Measurements from ENCODE around the gene PTPRN2. TPM values are rescaled to one million over a fixed set of nuclear protein-coding genes. Genes with fewer than 3 reads are reported as not detected.
A peak's percentile ranks its signal among the peaks of the same experiment; 100 is the strongest.
"Not testable (repeated sequence)": the region's sequence is repeated elsewhere in the genome, so short reads cannot be mapped to it uniquely, and the experiment has no call there.

PTPRN2 gene
- total RNA-seq, 2 donors from 2014 or later: 0.35 to 0.61 TPM

DNA sequence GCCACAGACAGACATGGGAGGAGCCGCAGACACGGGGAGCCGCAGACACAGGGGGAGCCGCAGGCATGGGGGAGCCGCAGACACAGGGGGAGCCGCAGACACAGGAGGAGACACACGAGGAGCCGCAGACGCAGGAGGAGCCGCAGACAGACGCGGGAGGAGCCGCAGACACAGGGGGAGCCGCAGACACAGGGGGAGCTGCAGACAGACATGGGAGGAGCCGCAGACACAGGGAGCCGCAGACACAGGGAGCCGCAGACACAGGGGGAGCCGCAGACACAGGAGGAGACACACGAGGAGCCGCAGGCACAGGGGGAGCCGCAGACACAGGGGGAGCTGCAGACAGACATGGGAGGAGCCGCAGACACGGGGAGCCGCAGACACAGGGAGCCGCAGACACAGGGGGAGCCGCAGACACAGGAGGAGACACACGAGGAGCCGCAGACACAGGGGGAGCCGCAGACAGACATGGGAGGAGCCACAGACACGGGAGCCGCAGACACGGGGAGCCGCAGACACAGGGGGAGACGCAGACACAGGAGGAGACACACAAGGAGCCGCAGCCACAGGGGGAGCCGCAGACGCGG lies 313.8 kb downstream of the PTPRN2 start:
- ATAC-seq, H3K36me3 Mint-ChIP-seq, H3K9me3 Mint-ChIP-seq, H3K27ac Mint-ChIP-seq: not testable (repeated sequence)
- peak in 1 of 2 donors; percentile 41 for DNase-seq (ENCODE audit: low spot score in 2 of 2)

DNA sequence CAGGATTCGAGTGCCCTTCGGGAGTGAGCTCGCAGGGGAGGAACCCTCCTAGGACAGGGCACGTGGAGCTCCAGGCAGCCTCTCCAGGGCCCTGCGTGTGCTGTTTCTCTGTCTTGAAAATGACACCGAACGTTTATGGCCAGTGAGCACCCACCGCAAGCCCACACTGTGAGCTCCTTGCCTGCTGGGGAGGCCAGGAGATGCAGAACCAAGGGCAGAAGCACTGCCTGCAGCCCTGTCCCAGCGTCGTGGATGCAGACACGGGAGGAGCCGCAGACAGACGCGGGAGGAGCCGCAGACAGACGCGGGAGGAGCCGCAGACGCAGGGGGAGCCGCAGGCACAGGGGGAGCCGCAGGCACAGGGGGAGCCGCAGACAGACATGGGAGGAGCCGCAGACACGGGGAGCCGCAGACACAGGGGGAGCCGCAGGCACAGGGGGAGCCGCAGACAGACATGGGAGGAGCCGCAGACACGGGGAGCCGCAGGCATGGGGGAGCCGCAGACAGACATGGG lies 314.4 kb downstream of the PTPRN2 start:
- no peaks in the 10 kb centered on the region for H3K9me3 Mint-ChIP-seq
- ATAC-seq: no peak
- H3K27ac Mint-ChIP-seq: no peak overlapping the region
- no peaks in the 10 kb centered on the region for H3K36me3 Mint-ChIP-seq
- DNase-seq (ENCODE audit: low spot score in 2 of 2): peak in 1 of 2 donors; percentile 31

DNA sequence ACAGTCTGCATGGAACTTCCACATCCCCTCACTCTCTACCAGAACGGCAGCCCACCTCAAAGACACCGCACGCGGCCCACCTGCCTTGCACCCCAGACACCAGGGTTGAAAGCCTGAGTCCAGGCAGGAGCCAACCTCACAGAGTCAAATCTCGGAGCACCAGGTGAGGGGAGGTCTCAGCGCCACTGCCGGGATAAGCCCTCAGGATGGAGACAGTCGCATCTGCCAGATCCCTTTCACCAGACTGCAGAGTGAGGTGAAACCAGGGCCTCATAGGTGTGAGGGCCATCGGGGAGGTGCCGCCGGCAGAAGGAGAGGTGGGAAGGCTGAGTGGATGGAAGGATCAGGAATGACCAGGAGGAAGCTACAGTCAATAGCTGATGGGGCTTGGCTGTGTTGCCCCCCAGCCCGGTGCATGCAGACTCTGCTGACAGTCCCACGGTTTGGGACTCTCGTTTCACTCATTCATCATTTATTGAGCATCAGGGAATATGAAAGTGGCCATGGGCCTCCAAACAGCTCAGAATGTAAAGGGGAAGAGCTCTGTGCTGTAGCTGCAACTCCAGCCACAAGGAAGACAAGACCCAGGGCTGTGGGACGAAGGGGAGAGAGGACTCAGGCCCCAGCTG lies 315.0 kb downstream of the PTPRN2 start:
- H3K9me3 Mint-ChIP-seq: no peaks in the 10 kb centered on the region
- no peak for ATAC-seq
- H3K27ac Mint-ChIP-seq: no peak overlapping the region
- peak in 1 of 2 donors; percentile 50 for DNase-seq (ENCODE audit: low spot score in 2 of 2)
- H3K36me3 Mint-ChIP-seq: no peaks in the 10 kb centered on the region

DNA sequence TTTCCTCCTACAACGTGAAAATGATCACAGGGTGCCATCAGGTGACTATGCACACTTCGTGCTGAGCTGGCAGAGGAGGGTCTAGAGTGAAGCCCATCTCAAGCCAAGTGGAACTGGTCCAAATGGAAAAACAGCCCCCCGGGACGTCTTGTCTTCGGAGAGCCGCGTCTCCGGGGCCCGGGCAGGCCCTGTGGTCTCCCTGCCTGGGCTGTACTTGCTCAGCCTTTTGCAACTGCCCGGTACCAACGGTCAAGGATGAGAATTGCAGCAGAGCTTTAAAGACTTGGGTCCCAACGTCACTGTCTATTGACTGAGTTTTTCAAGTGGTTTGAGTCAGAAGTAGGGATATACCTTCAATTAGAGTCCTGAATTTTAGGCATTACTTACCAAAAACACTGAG lies 315.5 kb downstream of the PTPRN2 start:
- no peak for ATAC-seq
- no peaks in the 10 kb centered on the region for H3K36me3 Mint-ChIP-seq
- H3K27ac Mint-ChIP-seq: no peak overlapping the region
- no peaks in the 10 kb centered on the region for H3K9me3 Mint-ChIP-seq
- no peak for DNase-seq (ENCODE audit: low spot score in 2 of 2)

DNA sequence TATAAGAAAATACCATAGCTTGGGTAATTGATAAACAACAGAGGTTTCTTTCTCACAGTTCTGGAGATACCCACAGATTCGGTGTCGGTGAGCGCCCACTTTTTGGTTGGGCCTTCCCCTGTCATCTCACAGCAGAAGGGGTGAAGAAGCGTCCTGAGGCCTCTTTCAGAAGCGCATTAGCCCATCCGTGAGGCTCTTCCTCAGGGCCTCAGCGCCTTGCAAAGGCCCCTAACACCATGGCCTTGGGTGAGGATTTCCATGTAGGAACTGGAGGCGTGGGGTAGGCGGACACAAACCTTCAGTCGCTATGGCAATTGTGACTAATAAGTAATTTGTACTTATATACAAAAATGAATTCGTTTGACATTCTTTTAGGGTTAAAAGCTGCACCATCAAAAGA lies 316.0 kb downstream of the PTPRN2 start:
- DNase-seq (ENCODE audit: low spot score in 2 of 2): peak in 1 of 2 donors; percentile 18
- Mint-ChIP-seq H3K27ac (no peak overlapping the region), H3K9me3 (no peaks in the 10 kb centered on the region), H3K36me3 (no peaks in the 10 kb centered on the region)
- ATAC-seq: no peak

DNA sequence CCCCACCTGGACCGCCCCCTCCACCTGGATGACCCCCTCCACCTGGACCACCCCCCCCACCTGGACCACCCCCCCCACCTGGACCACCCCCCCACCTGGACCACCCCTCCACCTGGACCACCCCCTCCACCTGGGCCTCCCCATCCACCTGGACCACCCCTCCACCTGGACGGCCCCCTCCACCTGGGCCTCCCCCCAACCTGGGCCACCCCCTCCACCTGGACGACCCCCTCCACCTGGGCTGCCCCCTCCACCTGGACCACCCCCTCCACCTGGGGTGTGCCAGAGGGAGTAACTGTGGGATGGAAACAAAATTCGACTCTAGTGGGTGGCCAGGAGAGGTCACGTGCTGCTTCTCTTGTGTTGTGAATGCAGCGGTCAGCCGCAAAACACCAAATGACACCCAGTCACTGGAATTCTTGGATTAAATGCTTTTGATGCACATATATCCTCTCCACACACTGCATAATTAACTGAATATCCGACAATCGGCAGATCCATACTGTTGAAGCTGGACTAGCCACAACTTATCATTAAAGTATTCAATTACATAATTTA lies 316.7 kb downstream of the PTPRN2 start:
- H3K27ac Mint-ChIP-seq: no peak overlapping the region
- no peaks in the 10 kb centered on the region for H3K9me3 Mint-ChIP-seq
- H3K36me3 Mint-ChIP-seq: no peaks in the 10 kb centered on the region
- ATAC-seq (no peak), DNase-seq (ENCODE audit: low spot score in 2 of 2) (peak in 1 of 2 donors; percentile 6)

DNA sequence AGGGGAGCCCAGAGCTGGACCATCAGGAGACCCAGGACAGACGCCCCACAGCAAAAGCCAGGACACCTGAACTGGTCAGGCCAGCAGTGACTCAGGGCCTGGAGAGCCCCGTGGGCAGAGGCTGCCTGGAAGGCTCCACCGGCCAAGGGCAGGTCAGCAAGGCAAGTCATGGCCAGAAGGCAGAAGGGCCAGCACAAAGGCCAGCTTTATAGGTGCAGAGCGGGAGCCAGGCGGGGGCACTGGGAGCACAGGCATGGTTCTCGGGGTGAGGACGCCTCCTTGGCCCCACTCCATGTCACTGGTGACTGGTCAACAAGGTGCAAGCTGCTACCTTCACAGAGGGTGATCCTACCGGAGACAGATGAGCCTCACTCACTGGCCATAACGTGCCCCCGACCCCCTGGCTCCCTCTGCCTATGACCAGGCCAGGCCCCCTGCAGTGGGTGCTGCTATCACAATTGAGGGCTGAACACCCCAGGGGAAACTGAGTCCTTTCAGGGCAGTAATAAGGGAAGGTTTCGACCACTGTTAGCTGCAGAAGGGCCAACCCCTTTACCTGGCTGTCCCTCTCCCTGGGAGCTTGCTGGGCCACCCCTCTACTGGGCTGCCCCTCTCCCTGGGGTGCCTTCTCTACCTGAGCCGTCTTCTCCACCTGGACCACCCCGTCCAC lies 317.4 kb downstream of the PTPRN2 start:
- Mint-ChIP-seq H3K27ac (no peak overlapping the region), H3K36me3 (no peaks in the 10 kb centered on the region), H3K9me3 (no peaks in the 10 kb centered on the region)
- no peak for ATAC-seq
- DNase-seq (ENCODE audit: low spot score in 2 of 2): peak in 1 of 2 donors; percentile 33

DNA sequence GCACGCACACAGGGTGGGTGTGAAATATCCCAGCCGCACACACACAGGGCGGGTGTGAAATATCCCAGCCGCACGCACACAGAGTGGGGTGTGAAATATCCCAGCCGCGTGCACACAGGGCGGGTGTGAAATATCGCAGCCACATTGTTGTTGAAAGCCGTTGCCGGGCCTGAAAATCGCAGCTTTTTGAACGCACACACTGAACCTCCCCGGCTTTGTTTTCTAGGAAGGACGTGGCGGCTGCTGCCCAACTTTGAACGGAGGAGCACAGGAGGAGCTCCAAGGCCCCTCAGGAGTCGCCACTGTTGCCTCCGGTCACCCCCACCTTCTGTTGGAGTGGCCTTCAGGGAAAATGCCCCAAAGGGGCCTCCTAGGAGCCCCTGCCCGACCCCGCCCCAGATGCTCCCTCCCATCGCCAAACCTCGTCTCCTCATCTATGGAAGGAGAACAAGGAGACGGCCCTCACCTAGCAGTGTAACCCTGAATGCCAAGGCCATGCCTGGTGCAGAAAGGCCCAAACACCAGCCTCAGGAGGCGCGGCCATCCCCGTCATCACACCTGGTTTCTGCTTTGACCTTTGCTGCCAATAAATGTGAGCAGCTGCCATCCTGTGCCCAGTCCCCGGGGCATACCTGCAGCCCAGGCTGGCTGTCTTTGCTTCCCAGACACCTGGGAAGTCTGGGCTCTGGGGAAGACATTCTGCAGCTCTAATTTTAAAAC lies 318.6 kb downstream of the PTPRN2 start:
- Mint-ChIP-seq H3K9me3 (no peaks in the 10 kb centered on the region), H3K36me3 (no peaks in the 10 kb centered on the region), H3K27ac (no peak overlapping the region)
- peak in 1 of 2 donors; percentile 34 for DNase-seq (ENCODE audit: low spot score in 2 of 2)
- ATAC-seq: no peak

DNA sequence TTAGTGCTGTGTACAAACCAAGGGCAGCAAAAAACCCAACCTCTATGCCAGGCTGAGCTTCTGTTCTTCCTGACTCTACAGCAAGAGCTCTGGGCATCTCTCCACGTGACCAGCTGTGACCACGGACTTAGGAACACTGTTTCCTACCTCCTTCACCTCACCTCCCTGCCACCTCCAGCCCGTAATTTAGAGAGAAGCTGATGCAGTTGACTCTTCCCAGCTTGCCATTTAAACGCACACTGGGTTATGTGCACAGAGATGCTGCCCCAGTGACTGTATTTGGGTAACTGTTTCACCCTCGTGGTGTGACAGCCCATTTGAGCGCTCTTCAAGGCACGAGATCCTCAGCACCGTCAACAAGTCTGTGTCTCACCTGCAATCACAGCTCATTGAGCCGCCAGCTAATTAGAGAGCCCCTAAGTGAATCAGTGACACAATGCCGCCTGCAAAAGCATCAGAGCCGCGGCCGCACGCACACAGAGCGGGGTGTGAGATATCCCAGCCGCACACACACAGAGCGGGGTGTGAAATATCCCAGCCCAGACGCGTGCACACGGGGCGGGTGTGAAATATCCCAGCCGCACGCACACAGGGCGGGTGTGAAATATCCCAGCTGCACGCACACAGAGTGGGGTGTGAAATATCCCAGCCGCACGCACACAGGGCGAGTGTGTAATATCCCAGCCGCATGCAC lies 319.7 kb downstream of the PTPRN2 start:
- Mint-ChIP-seq H3K36me3 (no peaks in the 10 kb centered on the region), H3K27ac (no peak overlapping the region), H3K9me3 (no peaks in the 10 kb centered on the region)
- ATAC-seq (no peak), DNase-seq (ENCODE audit: low spot score in 2 of 2) (no peak)

DNA sequence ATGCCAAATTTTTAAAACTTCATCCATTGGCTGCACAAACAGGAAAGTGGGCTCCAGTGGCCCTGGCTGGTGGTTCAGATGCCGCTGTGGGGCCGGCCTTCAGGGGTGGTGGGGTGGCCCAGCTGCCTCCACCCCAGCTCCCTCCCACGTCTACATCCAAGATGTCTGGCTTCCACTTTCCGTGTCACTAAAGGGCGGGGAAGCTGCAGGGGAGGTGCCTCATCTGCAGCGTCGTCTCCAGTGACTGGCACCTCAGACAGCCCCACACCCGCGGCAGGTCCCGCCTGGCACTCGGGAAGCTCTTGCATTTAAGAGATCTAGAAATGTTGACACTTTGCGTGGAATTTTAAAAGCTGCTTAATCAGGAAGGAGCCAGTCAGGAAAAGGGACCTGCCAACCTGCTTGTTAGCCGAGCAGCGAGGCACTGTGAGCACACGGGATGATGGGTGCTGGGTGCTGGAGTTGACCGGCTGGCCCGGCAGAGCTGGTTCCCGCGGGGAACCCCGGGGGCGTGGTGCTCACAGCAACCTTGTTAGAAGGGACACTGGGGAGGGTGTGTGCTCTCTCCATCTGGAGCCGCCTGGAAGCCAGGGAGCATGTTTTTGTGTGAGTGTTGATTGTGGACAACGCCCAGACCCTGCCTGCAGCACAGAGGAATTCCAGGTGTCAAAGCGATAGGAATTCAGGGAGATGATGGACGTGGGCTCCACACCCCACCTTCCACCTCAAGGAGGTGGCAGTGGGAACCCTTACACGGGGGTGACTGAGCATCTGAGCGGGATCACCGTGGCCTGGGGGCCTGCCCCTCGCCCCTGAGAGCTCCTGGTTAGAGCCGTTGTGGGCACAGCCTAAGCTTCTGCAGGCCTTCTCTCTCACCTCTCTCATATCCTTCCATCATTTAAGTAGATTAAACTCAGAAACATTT lies 320.5 kb downstream of the PTPRN2 start:
- no peak overlapping the region for H3K27ac Mint-ChIP-seq
- no peak for ATAC-seq
- DNase-seq (ENCODE audit: low spot score in 2 of 2): peak in 1 of 2 donors; percentile 23
- no peaks in the 10 kb centered on the region for H3K9me3 Mint-ChIP-seq
- no peaks in the 10 kb centered on the region for H3K36me3 Mint-ChIP-seq

DNA sequence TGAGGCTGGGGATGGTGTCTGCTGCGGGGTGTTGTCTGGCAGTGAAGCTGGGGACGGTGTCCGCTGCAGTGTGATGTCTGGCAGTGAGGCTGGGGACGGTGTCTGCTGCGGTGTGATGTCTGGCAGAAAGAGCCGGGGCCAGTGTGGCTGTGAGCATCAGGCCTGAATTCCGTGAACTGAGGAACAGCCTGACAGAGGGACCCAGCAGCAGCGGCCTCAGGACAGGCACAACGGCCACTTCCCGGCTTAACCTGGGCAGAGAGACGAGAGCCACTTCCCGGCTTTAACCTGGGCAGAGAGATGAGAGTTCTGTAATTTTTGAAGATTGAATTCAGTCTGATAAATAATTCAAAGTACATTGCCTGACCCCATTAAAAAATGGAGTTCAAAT lies 321.2 kb downstream of the PTPRN2 start:
- DNase-seq (ENCODE audit: low spot score in 2 of 2) (no peak), ATAC-seq (no peak)
- H3K36me3 Mint-ChIP-seq: no peaks in the 10 kb centered on the region
- no peaks in the 10 kb centered on the region for H3K9me3 Mint-ChIP-seq
- no peak overlapping the region for H3K27ac Mint-ChIP-seq

DNA sequence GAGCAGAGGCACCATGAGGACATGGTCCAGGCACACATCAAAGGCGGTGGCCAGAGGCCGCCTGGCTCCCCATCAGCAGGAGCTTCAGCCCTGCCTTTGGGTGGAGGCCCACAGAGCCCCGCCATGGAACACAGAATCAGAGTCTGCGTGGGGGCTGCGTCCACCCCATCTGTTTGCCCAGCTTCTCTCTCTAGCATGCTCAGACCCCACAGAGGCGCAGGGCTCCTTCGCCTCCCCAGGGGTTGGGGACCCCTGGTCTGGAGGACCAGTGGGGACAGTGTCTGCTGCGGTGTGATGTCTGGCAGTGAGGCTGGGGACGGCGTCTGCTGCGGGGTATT lies 321.9 kb downstream of the PTPRN2 start:
- ATAC-seq (no peak), DNase-seq (ENCODE audit: low spot score in 2 of 2) (peak in 1 of 2 donors; percentile 28)
- H3K27ac Mint-ChIP-seq: no peak overlapping the region
- no peaks in the 10 kb centered on the region for H3K36me3 Mint-ChIP-seq
- H3K9me3 Mint-ChIP-seq: no peaks in the 10 kb centered on the region

DNA sequence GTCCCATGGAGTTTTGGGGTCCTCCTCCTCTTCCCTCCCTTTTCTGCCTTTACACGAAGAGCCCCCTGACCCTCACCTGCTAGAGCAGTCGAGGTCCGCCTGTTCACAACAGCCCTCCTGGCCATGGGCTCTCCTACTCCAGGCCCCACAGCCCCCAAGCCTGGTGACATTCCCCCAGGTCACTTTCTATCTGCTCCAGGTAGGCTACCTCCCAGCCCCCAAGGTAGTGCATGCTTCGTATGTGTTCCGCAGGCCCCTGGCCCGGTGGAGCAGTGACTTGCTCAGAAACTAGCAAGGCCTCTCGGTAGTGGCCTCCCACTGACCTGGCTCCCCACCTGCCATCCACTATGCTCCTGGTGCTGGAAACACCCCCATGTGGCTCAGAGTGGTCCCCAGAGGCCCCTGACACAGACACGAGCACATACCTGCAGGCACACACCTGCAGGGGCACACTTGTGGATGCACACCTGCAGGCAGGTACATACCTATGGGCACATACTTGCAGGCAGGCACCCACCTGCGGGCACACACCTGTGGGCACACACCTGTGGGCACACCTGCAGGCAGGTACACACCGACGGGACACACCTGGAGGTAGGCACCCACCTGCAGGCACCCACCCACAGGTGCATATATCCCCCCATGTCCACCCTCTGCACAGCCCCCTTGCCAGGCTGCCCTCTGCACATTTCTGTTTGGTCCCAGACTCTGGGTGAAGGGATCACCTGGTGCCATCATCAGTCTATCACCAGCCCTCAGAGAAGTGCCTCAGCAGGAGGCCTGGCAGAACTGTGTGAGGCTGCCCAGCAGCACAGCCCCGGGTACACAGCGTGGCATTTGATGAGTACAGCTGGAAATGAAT lies 322.5 kb downstream of the PTPRN2 start:
- Mint-ChIP-seq H3K9me3 (no peaks in the 10 kb centered on the region), H3K27ac (no peak overlapping the region), H3K36me3 (no peaks in the 10 kb centered on the region)
- DNase-seq (ENCODE audit: low spot score in 2 of 2) (peak in 1 of 2 donors; percentile 28), ATAC-seq (no peak)

DNA sequence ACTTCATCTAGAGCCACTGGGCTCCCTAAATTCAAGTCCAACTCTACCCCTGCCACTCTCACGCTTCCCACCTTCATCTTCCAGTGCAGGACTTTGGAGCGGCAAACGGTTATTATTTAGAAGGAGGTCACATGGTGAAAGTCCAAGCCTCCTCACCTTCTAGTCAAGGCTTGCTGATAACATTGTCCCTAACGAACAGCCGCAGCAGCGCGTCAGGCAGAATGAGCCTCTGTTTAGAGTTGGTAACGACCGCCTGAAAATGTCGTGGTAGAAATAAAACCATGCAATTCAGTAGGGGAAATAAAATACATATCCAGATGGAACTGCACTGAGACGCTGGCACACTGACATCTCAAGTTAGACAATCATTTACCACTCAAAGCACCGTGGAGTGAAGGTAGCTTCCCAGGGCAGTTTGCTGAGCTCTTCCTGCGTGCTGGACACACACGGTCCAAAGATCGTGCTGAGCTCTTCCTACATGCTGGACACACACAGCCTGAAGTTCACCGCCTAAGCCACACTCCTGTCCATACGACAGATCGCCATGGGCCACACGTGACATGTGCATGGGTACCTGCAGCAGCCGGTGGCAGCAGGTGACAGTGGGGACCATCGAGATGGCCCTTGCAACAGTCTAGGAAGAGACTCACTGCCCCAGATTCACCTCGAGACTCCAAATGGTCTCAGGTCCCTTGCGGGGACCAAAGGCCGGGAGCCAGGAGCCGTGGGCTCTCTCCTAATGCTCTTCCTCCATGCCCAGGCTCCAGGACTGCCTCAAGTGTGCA lies 323.5 kb downstream of the PTPRN2 start:
- Mint-ChIP-seq H3K9me3 (no peaks in the 10 kb centered on the region), H3K27ac (no peak overlapping the region), H3K36me3 (no peaks in the 10 kb centered on the region)
- DNase-seq (ENCODE audit: low spot score in 2 of 2) (peak in 1 of 2 donors; percentile 23), ATAC-seq (no peak)
